Activated CD4-positive, alpha-beta T cell treated with anti-CD3 and anti-CD28 coated beads, Interleukin-2, amount 10 ng/mL, durations not matched to agents 7 days and 5 days (primary cell): Measurements from ENCODE around the gene SNCG. TPM values are rescaled to one million over a fixed set of nuclear protein-coding genes. Genes with fewer than 3 reads are reported as not detected.
"Not testable (repeated sequence)": the region's sequence is repeated elsewhere in the genome, so short reads cannot be mapped to it uniquely, and the experiment has no call there.

Experiments
- CTCF ChIA-PET: fragments of 350-600 bp; sonication (Branson Sonifier 250); formaldehyde crosslinking; loops from one replicate; lab custom pipeline; 2021; ENCODE audit warnings: antibody characterized with exemption; lab: Charles Lee
- POLR2A ChIA-PET: fragments of 350-600 bp; sonication (Branson Sonifier 250); formaldehyde crosslinking; loops from one replicate; lab custom pipeline; 2021; ENCODE audit warnings: antibody characterized with exemption; lab: Charles Lee
- DNase-seq: peaks from one replicate; pipeline ENCODE4 v3.0.0-alpha.2; 2020
- H3K27ac Mint-ChIP-seq: one replicate; pipeline ENCODE4 v1.8.0; 2021; ENCODE audit warnings: mild to moderate bottlenecking, moderate library complexity, mixed read lengths
- H3K27me3 Mint-ChIP-seq: one replicate; pipeline ENCODE4 v1.8.0; 2021; ENCODE audit warnings: mixed read lengths
- H3K36me3 Mint-ChIP-seq: one replicate; pipeline ENCODE4 v1.8.0; 2021; ENCODE audit warnings: low read depth, mixed read lengths
- H3K4me1 Mint-ChIP-seq: one replicate; pipeline ENCODE4 v1.8.0; 2021; ENCODE audit warnings: mixed read lengths
- H3K4me3 Mint-ChIP-seq: one replicate; pipeline ENCODE4 v1.8.0; 2021; ENCODE audit warnings: mild to moderate bottlenecking, moderate library complexity, mixed read lengths
- H3K9me3 Mint-ChIP-seq: one replicate; pipeline ENCODE4 v1.8.0; 2021; ENCODE audit warnings: mixed read lengths
- total RNA-seq, 2 experiments: library from RNA; stranded (reverse); gene quantifications; one replicate each; pipeline ENCODE4 v1.2.3, GENCODE V29; 2021

SNCG gene
- total RNA-seq, 2 experiments from 2014 or later, result not detected

GRCh38 chr10:86940076-86940475 is 18.3 kb upstream of the SNCG start:
- H3K4me3 Mint-ChIP-seq, H3K27me3 Mint-ChIP-seq, H3K27ac Mint-ChIP-seq, H3K36me3 Mint-ChIP-seq, DNase-seq, POLR2A ChIA-PET, H3K9me3 Mint-ChIP-seq, H3K4me1 Mint-ChIP-seq: not testable (repeated sequence)
- CTCF ChIA-PET, result interaction anchor here (0.5 to 3.0 kb wide), 7 partner anchors 15 to 409 kb away, joined by 3 to 14 read pairs (median 3); no protein-coding TSS in a partner anchor

GRCh38 chr10:86940677-86941076 is 17.7 kb upstream of the SNCG start:
- ChIA-PET CTCF (interaction anchor here (0.9 to 3.0 kb wide), 3 partner anchors 16 to 26 kb away, joined by 3 to 14 read pairs (median 3); no protein-coding TSS in a partner anchor), POLR2A (no interaction called here)
- Mint-ChIP-seq H3K27me3 (peaks cover 1% of the 10 kb centered on the region), H3K36me3 (no peaks in the 10 kb centered on the region), H3K4me1 (peaks cover 8% of the 10 kb centered on the region), H3K27ac (no peak overlapping the region), H3K4me3 (no peak overlapping the region), H3K9me3 (no peaks in the 10 kb centered on the region)
- DNase-seq, result no peak

GRCh38 chr10:86941426-86941825 is 17.0 kb upstream of the SNCG start:
- CTCF ChIA-PET, result no interaction called here
- POLR2A ChIA-PET, result no interaction called here
- no peak overlapping the region for H3K27ac Mint-ChIP-seq
- H3K4me1 Mint-ChIP-seq, result peaks cover 10% of the 10 kb centered on the region
- DNase-seq, result no peak
- no peaks in the 10 kb centered on the region for H3K27me3 Mint-ChIP-seq
- H3K36me3 Mint-ChIP-seq, result no peaks in the 10 kb centered on the region
- no peaks in the 10 kb centered on the region for H3K9me3 Mint-ChIP-seq
- no peak overlapping the region for H3K4me3 Mint-ChIP-seq

GRCh38 chr10:86941991-86942421 is 16.4 kb upstream of the SNCG start:
- POLR2A ChIA-PET, result no interaction called here
- Mint-ChIP-seq H3K27me3 (no peaks in the 10 kb centered on the region), H3K9me3 (no peaks in the 10 kb centered on the region), H3K36me3 (no peaks in the 10 kb centered on the region), H3K4me3 (no peak overlapping the region), H3K27ac (no peak overlapping the region), H3K4me1 (peaks cover 10% of the 10 kb centered on the region)
- CTCF ChIA-PET, result interaction anchor here (1.6 kb wide), 1 partner anchor 15 kb away, joined by 5 read pairs; the partner anchor contains the start of gene MMRN2
- no peak for DNase-seq

- Mint-ChIP-seq H3K9me3 (no peaks in the 10 kb centered on the region), H3K4me3 (no peak overlapping the region), H3K4me1 (peaks cover 10% of the 10 kb centered on the region), H3K36me3 (no peaks in the 10 kb centered on the region), H3K27me3 (no peaks in the 10 kb centered on the region), H3K27ac (no peak overlapping the region)
- no peak for DNase-seq
- CTCF ChIA-PET, result interaction anchor here (1.1 to 1.6 kb wide), 3 partner anchors 14 to 24 kb away, joined by 3 to 5 read pairs (median 3); partner anchors contain the start of genes MMRN2 and SNCG
- POLR2A ChIA-PET, result no interaction called here
Observed at GRCh38 chr10:86942441-86943315, 15.7 kb upstream of the SNCG start.

- peaks cover 13% of the 10 kb centered on the region for H3K4me1 Mint-ChIP-seq
- H3K27ac Mint-ChIP-seq, result no peak overlapping the region
- no peaks in the 10 kb centered on the region for H3K36me3 Mint-ChIP-seq
- H3K4me3 Mint-ChIP-seq, result no peak overlapping the region
- H3K27me3 Mint-ChIP-seq, result peaks cover 3% of the 10 kb centered on the region
- no peaks in the 10 kb centered on the region for H3K9me3 Mint-ChIP-seq
- POLR2A ChIA-PET, result no interaction called here
- CTCF ChIA-PET, result interaction anchor here (0.5 to 1.6 kb wide), 5 partner anchors 13 to 1145 kb away, joined by 3 to 5 read pairs (median 3); partner anchors contain the start of genes MMRN2 and SNCG
- DNase-seq, result no peak
Observed at GRCh38 chr10:86943316-86944030, 14.9 kb upstream of the SNCG start.

GRCh38 chr10:86944031-86944419 is 14.4 kb upstream of the SNCG start:
- Mint-ChIP-seq H3K9me3 (no peaks in the 10 kb centered on the region), H3K27ac (no peak overlapping the region), H3K27me3 (peaks cover 3% of the 10 kb centered on the region), H3K4me3 (no peak overlapping the region), H3K4me1 (peaks cover 13% of the 10 kb centered on the region), H3K36me3 (no peaks in the 10 kb centered on the region)
- ChIA-PET CTCF (interaction anchor here (0.6 to 1.2 kb wide), 3 partner anchors 14 to 205 kb away, joined by 3 read pairs; partner anchors contain the start of gene SNCG), POLR2A (no interaction called here)
- DNase-seq, result no peak

- H3K27me3 Mint-ChIP-seq, result peaks cover 3% of the 10 kb centered on the region
- H3K9me3 Mint-ChIP-seq, result no peaks in the 10 kb centered on the region
- no peak overlapping the region for H3K27ac Mint-ChIP-seq
- no peak for DNase-seq
- no peak overlapping the region for H3K4me3 Mint-ChIP-seq
- ChIA-PET CTCF (no interaction called here), POLR2A (no interaction called here)
- H3K4me1 Mint-ChIP-seq, result peaks cover 13% of the 10 kb centered on the region
- no peaks in the 10 kb centered on the region for H3K36me3 Mint-ChIP-seq
Observed at GRCh38 chr10:86944471-86944870, 13.9 kb upstream of the SNCG start.

GRCh38 chr10:86944907-86945306 is 13.5 kb upstream of the SNCG start:
- H3K36me3 Mint-ChIP-seq, result no peaks in the 10 kb centered on the region
- no peak overlapping the region for H3K4me3 Mint-ChIP-seq
- CTCF ChIA-PET, result interaction anchor here (1.7 kb wide), 1 partner anchor 18 kb away, joined by 4 read pairs; no protein-coding TSS in a partner anchor
- H3K4me1 Mint-ChIP-seq, result peaks cover 12% of the 10 kb centered on the region
- POLR2A ChIA-PET, result no interaction called here
- no peak for DNase-seq
- peaks cover 3% of the 10 kb centered on the region for H3K27me3 Mint-ChIP-seq
- H3K9me3 Mint-ChIP-seq, result no peaks in the 10 kb centered on the region
- H3K27ac Mint-ChIP-seq, result no peak overlapping the region

GRCh38 chr10:86945361-86946212 is 12.8 kb upstream of the SNCG start:
- POLR2A ChIA-PET, result no interaction called here
- Mint-ChIP-seq H3K9me3 (peaks cover 2% of the 10 kb centered on the region), H3K4me1 (peaks cover 16% of the 10 kb centered on the region), H3K27me3 (peaks cover 3% of the 10 kb centered on the region), H3K27ac (no peak overlapping the region), H3K36me3 (peaks cover 2% of the 10 kb centered on the region), H3K4me3 (no peak overlapping the region)
- no peak for DNase-seq
- CTCF ChIA-PET, result interaction anchor here (0.9 to 1.7 kb wide), 4 partner anchors 11 to 21 kb away, joined by 3 to 5 read pairs (median 4); partner anchors contain the start of gene MMRN2

- no peak for DNase-seq
- Mint-ChIP-seq H3K4me3 (no peak overlapping the region), H3K27me3 (peaks cover 3% of the 10 kb centered on the region), H3K9me3 (peaks cover 2% of the 10 kb centered on the region), H3K27ac (no peak overlapping the region), H3K4me1 (peaks cover 17% of the 10 kb centered on the region), H3K36me3 (peaks cover 2% of the 10 kb centered on the region)
- POLR2A ChIA-PET, result no interaction called here
- CTCF ChIA-PET, result interaction anchor here (0.9 to 1.7 kb wide), 5 partner anchors 9 to 20 kb away, joined by 3 to 5 read pairs (median 4); partner anchors contain the start of gene MMRN2
Observed at GRCh38 chr10:86946213-86947155, 11.9 kb upstream of the SNCG start.
